Ammon's horn (tissue), 1 donor: ENCODE measurements around the gene CD247.

Source experiments
- DNase-seq: peaks from one replicate; pipeline ENCODE4 v3.0.0-alpha.2; 2016; ENCODE audit warnings: low spot score

Gene CD247

DNA sequence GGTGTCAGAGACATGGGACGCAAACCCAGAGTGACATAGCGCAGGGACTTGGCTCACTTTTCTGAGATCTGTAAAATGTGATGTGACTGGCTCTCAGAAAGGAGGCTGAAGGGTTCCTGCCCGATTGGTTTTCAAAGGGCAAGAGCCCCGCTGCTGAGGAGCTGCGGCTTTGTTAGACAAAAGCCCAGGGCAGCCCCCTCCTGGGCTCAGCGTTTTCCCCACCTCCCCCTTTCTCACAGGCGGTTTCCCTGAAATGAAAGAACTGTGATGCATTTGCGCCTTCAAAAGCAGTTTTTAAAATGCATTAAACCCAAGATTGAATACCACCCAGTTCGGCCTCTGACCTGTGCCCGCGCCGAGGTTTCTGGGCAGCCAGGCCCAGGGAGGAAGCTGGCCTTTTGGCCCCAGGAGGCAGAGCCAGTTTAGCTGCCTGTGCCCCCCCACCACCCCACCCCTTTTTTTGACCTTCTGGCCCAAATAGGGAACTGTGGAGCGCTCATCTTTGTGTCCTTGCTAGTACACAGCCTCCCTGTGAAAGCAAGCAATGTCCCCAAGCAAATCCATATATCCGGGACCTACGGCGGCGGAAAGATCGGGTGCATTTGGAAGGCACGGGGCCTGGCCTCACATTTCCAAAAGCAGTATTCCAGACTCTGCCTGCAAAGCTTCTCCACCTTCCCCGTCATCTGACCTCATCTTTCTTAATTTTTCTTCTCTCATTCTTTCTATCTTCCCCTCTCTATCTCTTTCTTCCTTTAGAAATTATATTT is 28.6 kb downstream of the CD247 start:
- DNase-seq = no peak

GRCh38 chr1:167488786-167489185 is 29.5 kb downstream of the CD247 start:
- no peak for DNase-seq

DNA sequence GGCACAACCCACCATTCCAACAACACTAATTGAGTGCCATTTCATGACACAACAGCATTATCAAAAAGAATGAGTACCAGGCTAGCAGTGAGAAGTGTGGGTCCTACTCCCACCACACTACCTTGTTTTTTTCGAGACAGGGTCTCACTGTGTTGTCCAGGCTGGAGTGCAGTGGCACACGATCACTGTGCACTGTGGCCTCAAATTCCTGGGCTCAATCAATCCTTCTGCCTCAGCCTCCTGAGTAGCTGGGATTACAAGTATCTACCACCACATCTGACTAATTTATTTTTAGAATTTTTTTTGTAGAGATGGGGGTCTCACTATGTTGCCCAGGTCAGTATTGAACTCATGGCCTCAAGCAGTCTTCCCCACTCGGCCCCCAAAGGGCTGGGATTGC is 30.7 kb downstream of the CD247 start:
- no peak for DNase-seq

- DNase-seq = no peak
These were observed 32.1 kb downstream of the CD247 start for GRCh38 chr1:167486090-167486824.

GRCh38 chr1:167484726-167485502 is 33.4 kb downstream of the CD247 start:
- no peak for DNase-seq

DNA sequence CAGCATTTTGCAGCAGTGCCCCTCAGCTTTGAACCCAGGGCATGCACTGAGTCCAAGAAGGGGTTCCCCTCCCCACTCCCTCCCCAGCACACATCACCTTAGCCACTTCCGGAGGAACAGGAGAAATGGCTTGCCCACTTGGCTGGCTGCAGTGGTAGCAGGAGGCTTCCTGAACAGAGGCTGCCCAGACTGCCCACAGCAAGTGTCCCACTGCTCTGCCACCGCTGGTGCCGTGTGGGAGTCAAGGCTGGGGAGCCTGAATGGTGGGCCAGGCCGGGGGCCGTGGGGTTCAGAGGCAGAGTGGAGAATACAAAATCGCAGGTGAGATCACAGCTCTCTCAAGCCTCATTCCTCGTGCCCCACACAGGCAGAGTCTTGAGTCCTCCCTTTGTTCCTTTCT is 34.5 kb downstream of the CD247 start:
- DNase-seq = no peak

DNA sequence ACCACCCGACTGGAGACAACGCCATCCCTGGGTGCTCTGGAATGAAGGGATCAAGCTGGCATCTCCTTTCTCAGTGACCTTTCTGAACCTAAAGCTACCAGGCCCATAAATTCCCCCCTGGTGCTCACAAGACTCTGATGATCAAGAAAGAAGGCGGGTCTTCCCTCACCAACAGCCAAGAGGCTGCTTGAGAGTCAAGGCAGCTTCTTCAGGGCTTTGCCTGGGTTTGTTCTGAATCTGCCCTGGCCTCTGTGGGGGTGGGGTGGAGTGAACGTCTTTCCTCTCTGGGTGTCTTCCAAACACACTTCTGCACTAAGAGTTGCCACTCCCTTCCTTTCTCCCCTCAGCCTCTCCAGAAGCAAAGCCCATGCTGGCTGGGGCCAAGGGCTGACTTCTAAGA is 36.1 kb downstream of the CD247 start:
- DNase-seq = no peak

DNA sequence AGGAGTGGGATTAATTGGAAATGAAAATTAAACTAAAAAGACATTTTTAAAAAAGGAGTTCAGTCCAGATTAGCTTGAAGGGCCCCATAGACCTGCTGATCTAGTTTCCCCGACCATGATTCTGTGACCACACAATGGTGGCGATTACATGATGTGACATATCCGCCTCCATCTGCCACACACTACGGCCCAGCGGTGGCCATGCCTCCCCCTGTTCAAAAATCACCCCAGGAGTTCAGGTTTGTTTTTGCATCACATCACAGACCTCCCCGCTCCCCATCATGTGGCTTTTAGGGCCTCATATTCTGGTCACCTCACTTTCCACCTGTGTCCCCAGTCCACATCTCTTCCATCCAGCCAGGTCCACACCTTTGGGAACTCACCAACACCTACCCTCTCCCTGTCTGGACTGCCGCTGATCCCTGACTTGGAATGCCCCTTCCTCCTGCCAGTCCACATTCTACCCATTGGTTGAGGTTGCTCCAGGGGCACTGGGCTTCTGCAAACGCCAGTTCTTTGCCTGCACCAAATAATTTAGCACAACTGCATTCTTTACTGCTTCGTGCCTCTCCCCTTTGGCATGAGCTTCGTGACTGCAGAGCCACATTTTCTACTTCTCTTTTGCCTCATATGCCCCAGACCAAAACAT is 38.9 kb downstream of the CD247 start:
- no peak for DNase-seq

DNA sequence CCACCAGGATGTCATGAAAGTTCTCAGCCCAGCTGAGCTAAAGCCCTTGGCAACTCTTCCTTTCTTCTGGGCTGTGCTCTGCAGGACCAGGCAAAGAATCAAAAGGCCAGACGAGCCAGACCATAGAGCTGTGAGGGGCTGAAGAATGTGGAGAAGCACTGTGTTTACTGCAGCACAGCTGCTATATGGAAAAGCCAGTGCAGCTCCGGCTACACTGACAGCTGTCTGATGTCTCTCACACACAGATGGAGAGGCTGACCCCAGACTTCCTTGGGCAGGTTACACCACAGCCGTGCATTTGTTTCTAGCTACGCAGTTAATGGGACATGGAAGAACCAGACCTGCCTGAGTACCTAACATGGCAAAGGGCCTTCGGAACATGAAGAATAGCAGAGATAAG is 40.3 kb downstream of the CD247 start:
- DNase-seq = no peak

DNA sequence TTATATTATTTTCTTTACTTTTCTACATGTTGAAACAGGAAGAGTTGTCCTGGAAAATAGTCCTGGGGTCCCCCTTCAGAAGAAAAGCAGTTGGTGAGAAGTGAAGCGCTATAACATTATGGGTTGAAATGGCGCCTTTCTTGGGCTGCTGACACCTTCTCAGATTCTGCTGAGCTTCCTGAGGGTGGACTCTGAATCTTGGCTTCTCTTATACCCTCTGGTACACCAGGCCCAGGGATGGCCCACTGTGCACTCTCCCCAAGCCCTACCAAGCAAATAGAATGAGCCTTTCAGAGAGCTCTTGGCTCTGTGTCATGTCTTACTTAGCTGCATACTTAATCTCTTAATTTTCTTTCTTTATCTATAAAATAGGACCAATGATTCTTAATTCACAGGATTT is 42.3 kb downstream of the CD247 start:
- DNase-seq = no peak

DNA sequence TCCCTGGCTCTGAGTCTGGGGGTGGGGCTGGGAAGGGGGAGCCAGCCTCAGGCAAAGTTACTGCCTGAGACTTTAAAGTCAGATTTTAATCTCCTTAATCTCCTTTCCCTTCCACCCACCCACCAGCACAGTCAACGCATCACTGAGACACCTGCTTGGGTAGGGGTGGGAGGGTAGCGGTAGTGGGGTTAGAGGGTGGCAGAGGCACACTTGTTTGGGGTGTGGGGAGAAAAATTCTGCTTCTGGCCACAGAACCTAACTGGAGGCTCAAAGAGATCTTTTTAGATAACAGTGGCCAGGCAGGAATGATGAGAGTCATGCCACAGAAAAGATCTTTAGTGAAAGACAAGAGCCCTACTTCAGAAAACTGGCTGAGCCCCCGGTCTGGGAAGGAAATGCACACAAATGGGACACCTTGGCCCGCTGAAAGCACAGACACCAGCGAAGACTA is 44.1 kb downstream of the CD247 start:
- DNase-seq = no peak

DNA sequence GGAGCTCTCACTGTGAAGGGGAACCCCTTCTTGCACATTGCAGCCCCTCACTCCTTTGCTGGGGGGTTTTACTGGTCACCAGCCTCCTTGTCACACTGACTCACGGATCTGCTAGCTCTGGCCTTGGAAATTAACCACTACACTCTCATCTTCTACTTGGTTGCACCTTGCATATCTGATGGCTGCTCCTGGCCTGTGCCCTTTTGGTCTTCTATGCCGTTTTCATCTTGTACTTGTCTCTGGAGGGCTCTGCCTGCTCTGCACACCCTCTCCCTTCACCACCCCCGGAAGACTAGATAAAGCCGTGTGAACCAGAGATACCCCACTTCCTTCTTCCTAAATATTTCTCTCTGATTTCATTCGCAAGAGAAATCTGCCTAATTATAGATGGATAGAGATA is 44.6 kb downstream of the CD247 start:
- no peak for DNase-seq

GRCh38 chr1:167472752-167473521 is 45.4 kb downstream of the CD247 start:
- no peak for DNase-seq

- no peak for DNase-seq
These were observed 46.8 kb downstream of the CD247 start for GRCh38 chr1:167471568-167471967.

DNA sequence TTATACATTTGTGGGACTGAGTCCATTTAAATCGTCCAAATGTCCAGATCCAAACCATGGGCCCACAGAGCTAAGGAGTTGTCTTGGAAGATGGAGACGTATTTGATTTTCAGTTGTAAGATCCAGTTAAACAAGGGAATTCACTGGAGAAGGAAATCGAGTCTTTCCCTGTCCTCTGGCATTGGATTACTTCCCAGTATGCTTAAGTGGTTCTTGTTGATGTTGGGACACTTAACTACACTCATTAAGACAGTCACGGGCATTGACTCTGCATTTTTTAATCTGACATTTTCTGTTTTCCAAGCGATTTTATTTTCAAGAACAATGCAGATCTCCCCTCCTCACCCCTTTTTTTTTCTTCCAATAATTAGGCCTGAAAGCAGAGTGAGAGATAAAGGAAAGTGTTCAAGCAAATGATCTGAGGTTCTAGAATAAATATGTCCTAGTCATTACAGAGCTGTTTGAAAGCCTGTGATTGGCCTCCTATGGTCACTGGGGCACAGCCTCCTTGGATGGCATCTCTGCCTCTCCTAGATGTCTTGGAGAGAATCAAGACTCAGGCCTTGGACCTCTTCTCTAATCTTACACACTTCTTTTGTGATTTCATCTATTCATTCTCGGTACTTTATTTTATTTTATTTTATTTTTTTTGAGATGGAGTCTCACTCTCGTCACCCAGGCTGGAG is 48.9 kb downstream of the CD247 start:
- DNase-seq = no peak

DNA sequence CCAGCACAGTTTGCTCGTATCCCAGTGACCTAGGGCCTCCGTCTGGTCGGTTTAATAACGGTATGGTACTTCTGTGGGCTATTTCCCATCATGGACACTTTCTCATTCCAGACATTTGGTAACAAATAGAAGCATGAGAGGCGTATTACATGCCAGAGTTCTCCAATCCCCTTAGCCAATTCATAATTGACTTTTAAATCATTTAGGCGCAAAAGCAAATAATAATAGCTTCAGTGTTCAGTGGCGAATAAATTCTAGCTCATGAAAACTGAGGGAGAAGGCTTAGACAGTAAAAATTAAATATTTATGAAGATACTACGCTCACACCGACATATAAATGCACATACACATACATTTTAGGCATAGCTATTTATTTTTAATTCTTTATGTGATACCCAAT is 50.6 kb downstream of the CD247 start:
- no peak for DNase-seq

GRCh38 chr1:167467126-167467710 is 51.1 kb downstream of the CD247 start:
- DNase-seq = no peak

GRCh38 chr1:167465743-167466142 is 52.6 kb downstream of the CD247 start:
- DNase-seq = no peak

GRCh38 chr1:167465018-167465417 is 53.3 kb downstream of the CD247 start:
- no peak for DNase-seq

- no peak for DNase-seq
These were observed 54.3 kb downstream of the CD247 start for GRCh38 chr1:167463875-167464575.
